ENCODE results near the gene SEC23IP. TPM values are rescaled to one million over a fixed set of nuclear protein-coding genes. Genes with fewer than 3 reads are reported as not detected.

SEC23IP gene
- total RNA-seq, 4 donors from 2014 or later = 28.7 to 87.4 (median 41.1) TPM

DNA sequence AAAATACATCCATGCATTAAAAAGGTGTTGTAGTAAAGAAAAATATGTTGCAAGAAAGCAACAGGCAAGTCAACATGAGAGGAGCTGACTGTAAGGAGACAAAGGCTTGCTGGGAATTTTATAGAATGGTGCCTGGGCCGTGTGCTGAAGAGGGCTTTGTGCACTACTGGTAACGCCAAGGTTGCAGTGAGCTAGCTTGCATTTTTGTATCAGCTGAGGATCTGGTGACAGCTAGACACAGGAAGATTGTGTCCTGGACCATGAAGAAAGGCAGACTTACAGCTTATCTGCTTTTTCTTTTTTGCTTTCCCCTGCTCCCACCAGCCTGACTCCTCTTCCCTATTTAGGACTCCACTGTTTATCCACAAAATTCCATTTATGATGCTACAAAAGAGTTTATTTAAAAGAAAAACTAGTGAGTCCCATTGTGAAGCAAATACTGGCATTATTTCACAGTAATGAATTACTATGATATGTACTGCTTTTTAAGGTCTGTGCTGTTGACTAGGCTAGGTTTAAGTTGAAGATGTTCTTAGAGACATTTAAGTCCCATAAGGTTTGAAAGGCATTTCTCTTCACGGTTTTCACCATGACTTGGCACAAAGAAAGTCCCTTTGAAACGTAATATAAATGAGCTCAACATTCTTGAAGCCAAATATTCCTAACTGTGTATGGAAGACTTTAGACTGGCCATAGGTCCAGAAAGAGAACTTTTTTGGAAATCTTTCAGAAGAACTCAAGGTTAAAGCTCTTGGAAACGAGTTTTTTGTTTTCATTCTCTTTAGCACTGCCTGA lies 88.6 kb downstream of the SEC23IP start:
- H3K36me3 ChIP-seq = no peaks in the 10 kb centered on the region
- no peak for DNase-seq
- no peak overlapping the region for H3K27ac ChIP-seq
- no peak overlapping the region for H3K4me3 ChIP-seq
- no peaks in the 10 kb centered on the region for H3K9me3 ChIP-seq
- H3K27me3 ChIP-seq = no peaks in the 10 kb centered on the region
- TF ChIP-seq POLR2A (IDR thresholded peaks at IDR 0.05) = no peak
- TF ChIP-seq, protein P1, sequence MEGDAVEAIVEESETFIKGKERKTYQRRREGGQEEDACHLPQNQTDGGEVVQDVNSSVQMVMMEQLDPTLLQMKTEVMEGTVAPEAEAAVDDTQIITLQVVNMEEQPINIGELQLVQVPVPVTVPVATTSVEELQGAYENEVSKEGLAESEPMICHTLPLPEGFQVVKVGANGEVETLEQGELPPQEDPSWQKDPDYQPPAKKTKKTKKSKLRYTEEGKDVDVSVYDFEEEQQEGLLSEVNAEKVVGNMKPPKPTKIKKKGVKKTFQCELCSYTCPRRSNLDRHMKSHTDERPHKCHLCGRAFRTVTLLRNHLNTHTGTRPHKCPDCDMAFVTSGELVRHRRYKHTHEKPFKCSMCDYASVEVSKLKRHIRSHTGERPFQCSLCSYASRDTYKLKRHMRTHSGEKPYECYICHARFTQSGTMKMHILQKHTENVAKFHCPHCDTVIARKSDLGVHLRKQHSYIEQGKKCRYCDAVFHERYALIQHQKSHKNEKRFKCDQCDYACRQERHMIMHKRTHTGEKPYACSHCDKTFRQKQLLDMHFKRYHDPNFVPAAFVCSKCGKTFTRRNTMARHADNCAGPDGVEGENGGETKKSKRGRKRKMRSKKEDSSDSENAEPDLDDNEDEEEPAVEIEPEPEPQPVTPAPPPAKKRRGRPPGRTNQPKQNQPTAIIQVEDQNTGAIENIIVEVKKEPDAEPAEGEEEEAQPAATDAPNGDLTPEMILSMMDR (IDR thresholded peaks at IDR 0.05) = no peak
- no peaks in the 10 kb centered on the region for H3K4me1 ChIP-seq

DNA sequence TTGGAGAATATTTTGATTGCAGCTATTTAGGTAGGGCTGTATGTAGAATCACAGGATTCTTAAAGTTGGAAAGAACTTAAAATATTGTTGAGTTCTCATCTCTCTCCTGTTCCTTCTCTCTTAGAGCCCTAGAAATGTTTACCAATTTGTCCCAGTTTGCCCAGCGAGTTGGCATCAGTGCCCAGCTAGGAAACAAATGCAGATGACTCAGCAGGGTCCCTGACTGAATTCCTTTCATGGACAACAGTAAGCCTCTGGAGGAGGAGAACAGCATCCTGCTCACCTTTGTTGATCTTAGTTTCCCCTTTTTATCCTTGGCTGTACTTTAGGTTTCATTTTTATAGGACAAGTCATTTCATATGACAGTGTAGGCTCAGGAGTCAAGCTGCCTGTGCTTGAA lies 89.3 kb downstream of the SEC23IP start:
- H3K36me3 ChIP-seq = no peaks in the 10 kb centered on the region

DNA sequence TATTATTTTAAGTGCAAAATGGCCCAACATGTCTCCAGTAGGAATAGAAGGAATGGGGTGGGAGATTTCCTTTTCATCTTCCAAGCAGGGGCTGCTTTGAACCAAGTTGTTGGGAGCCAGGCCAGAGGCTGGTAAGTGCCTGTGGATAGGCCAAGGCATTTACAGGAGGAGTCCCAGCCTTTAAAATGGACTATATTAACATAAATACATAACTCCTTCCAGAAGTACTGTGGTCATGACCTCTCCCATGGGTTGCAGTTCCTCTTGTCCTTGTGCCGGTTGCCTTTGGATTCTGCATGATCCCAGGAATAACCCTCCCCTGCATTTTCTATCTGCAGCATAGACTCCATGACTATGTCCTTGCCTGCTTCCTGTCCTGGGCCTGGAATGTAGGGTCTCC lies 95.8 kb downstream of the SEC23IP start:
- H3K9me3 ChIP-seq = no peaks in the 10 kb centered on the region
- DNase-seq = no peak
- H3K27ac ChIP-seq = no peak overlapping the region
- no peaks in the 10 kb centered on the region for H3K27me3 ChIP-seq
- no peaks in the 10 kb centered on the region for H3K36me3 ChIP-seq
- H3K4me1 ChIP-seq = no peaks in the 10 kb centered on the region
- TF ChIP-seq, protein P1 (IDR thresholded peaks at IDR 0.05) = no peak
- no peak for TF ChIP-seq POLR2A (IDR thresholded peaks at IDR 0.05)
- H3K4me3 ChIP-seq = no peak overlapping the region

More for the DNA sequence above, 89.3 kb downstream of the SEC23IP start:
- TF ChIP-seq, protein P1 (IDR thresholded peaks at IDR 0.05) = no peak
- TF ChIP-seq POLR2A (IDR thresholded peaks at IDR 0.05) = no peak
- H3K27ac ChIP-seq = no peak overlapping the region
- DNase-seq = no peak
- H3K9me3 ChIP-seq = no peaks in the 10 kb centered on the region
- H3K27me3 ChIP-seq = no peaks in the 10 kb centered on the region
- no peaks in the 10 kb centered on the region for H3K4me1 ChIP-seq
- H3K4me3 ChIP-seq = no peak overlapping the region

DNA sequence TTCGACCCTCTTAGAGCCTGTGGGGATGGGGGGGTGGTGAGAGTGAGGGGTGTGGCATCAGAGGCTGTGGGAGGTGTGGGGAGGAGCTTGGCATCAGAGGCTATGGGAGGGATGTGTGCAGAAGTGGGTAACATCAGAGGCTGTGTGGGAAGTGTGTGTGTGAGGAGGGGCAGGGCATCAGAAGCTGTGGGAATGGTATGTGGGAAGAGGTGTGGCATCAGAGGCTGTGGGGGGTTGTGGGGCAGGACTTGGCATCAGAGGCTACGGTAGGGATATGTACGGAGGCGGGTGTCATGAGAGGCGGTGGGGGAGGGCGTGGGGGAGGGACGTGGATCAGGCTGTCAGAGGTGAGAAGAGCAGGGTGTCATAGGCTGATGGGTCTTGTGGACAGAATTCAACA lies 97.4 kb downstream of the SEC23IP start:
- DNase-seq = no peak
- TF ChIP-seq, protein P1 (IDR thresholded peaks at IDR 0.05) = no peak
- no peak for TF ChIP-seq POLR2A (IDR thresholded peaks at IDR 0.05)
- Histone ChIP-seq H3K36me3 (no peaks in the 10 kb centered on the region), H3K27me3 (no peaks in the 10 kb centered on the region), H3K4me3 (no peak overlapping the region), H3K4me1 (no peaks in the 10 kb centered on the region), H3K27ac (no peak overlapping the region), H3K9me3 (no peaks in the 10 kb centered on the region)

DNA sequence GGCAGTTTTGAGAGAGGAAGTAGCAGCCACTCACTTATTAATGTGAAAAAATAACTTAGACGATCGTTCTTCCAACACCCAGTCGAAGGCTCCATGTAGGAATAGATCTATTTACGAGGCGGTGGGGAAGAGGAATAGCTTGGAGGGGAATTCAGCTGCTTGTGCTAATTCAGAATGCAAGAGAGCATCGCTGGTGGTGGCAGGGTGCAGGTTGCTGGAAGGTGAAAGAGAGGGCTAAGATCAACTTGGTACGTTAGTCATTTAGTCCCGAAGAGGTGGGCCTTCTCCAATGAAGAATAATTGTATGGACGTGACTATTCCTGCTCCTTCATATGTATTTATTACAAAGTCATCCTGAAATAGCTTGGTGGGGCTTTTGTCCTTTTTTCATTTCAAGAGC lies 98.5 kb downstream of the SEC23IP start:
- Histone ChIP-seq H3K4me1 (no peaks in the 10 kb centered on the region), H3K27ac (no peak overlapping the region), H3K36me3 (no peaks in the 10 kb centered on the region), H3K4me3 (no peak overlapping the region), H3K27me3 (no peaks in the 10 kb centered on the region), H3K9me3 (no peaks in the 10 kb centered on the region)
- no peak for TF ChIP-seq POLR2A (IDR thresholded peaks at IDR 0.05)
- TF ChIP-seq, protein P1 (IDR thresholded peaks at IDR 0.05) = no peak
- no peak for DNase-seq

All from Peyer's patch (tissue), 4 donors.